Fibroblast of pulmonary artery (primary cell): ENCODE measurements around the gene COPG2.

Experiments
- DNase-seq: peaks from one replicate; pipeline ENCODE4 v3.0.0-alpha.2; 2010; ENCODE audit warnings: low read depth
- H3K4me3 ChIP-seq: replicated peaks from 2 replicates; pipeline ENCODE4 v1.5.1; 2011; ENCODE audit warnings: low read depth, mild to moderate bottlenecking, control low read depth, low read length, moderate library complexity
- CTCF ChIP-seq: IDR thresholded peaks from 2 replicates; pipeline ENCODE4 v1.5.1; 2011; ENCODE audit warnings: mild to moderate bottlenecking, control low read depth, low read length, inconsistent platforms; ENCODE audit errors: missing control alignments

Gene COPG2

GRCh38 chr7:130494431-130494858 lies 174.1 kb downstream of the COPG2 start:
- no peak for TF ChIP-seq CTCF
- peak overlapping the region; percentile 64 for H3K4me3 ChIP-seq
- DNase-seq: no peak

GRCh38 chr7:130493275-130493873 lies 175.2 kb downstream of the COPG2 start:
- TF ChIP-seq CTCF: no peak
- peak overlapping the region; percentile 64 for H3K4me3 ChIP-seq
- peak; percentile 39 for DNase-seq

- TF ChIP-seq CTCF: no peak
- peak overlapping the region; percentile 64 for H3K4me3 ChIP-seq
- no peak for DNase-seq
Observed at GRCh38 chr7:130492523-130493274, 175.8 kb downstream of the COPG2 start.

- TF ChIP-seq CTCF: no peak
- peak within 1 kb of the TSS; percentile 64 for H3K4me3 ChIP-seq
- DNase-seq: peak; percentile 39
Observed at GRCh38 chr7:130491841-130492522, 176.6 kb downstream of the COPG2 start, which contains the start of gene MEST. Gene MEST (plus strand): TSS chr7:130492085. CDS start chr7:130492314, 229 bp downstream.

- peak overlapping the region; percentile 64 for H3K4me3 ChIP-seq
- DNase-seq: peak; percentile 43
- TF ChIP-seq CTCF: peak; percentile 28
Observed at GRCh38 chr7:130490888-130491804, 177.4 kb downstream of the COPG2 start.

- no peak for TF ChIP-seq CTCF
- DNase-seq: no peak
- no peak overlapping the region for H3K4me3 ChIP-seq
Observed at GRCh38 chr7:130490311-130490791, 178.2 kb downstream of the COPG2 start.
